ENCODE measurements around the gene UQCRH. TPM values are rescaled to one million over a fixed set of nuclear protein-coding genes. Genes with fewer than 3 reads are reported as not detected.
"Not testable (repeated sequence)": the region's sequence is repeated elsewhere in the genome, so short reads cannot be mapped to it uniquely, and the experiment has no call there.

Gene UQCRH
- total RNA-seq, 2 donors from 2014 or later = 272 to 374 TPM

- peaks cover 18% of the 10 kb centered on the region for H3K4me1 Mint-ChIP-seq
- H3K36me3 Mint-ChIP-seq (ENCODE audit: low read depth) = peaks cover 100% of the 10 kb centered on the region
These were observed 6.8 kb downstream of the UQCRH start for GRCh38 chr1:46310321-46310720.

GRCh38 chr1:46315669-46316403 is 12.3 kb downstream of the UQCRH start:
- Mint-ChIP-seq H3K9me3 (no peaks in the 10 kb centered on the region), H3K4me1 (no peaks in the 10 kb centered on the region), H3K4me3 (no peak overlapping the region), H3K27ac (no peak overlapping the region), H3K27me3 (no peaks in the 10 kb centered on the region), H3K36me3 (ENCODE audit: low read depth) (peaks cover 70% of the 10 kb centered on the region)
- no peak for ATAC-seq (replicated peaks)

More at GRCh38 chr1:46310321-46310720, 6.8 kb downstream of the UQCRH start:
- ATAC-seq (replicated peaks) = no peak
- no peaks in the 10 kb centered on the region for H3K9me3 Mint-ChIP-seq
- no peak overlapping the region for H3K27ac Mint-ChIP-seq
- H3K27me3 Mint-ChIP-seq = no peaks in the 10 kb centered on the region
- no peak overlapping the region for H3K4me3 Mint-ChIP-seq

- peaks cover 55% of the 10 kb centered on the region for H3K36me3 Mint-ChIP-seq (ENCODE audit: low read depth)
- no peaks in the 10 kb centered on the region for H3K9me3 Mint-ChIP-seq
- no peaks in the 10 kb centered on the region for H3K27me3 Mint-ChIP-seq
- H3K4me3 Mint-ChIP-seq = no peak overlapping the region
- ATAC-seq (replicated peaks) = no peak
- H3K27ac Mint-ChIP-seq = no peak overlapping the region
- no peaks in the 10 kb centered on the region for H3K4me1 Mint-ChIP-seq
These were observed 13.8 kb downstream of the UQCRH start for GRCh38 chr1:46317323-46317722.

GRCh38 chr1:46319301-46319700 is 15.8 kb downstream of the UQCRH start:
- not testable (repeated sequence) for H3K4me1 Mint-ChIP-seq; H3K9me3 Mint-ChIP-seq; H3K27ac Mint-ChIP-seq; H3K4me3 Mint-ChIP-seq; ATAC-seq (replicated peaks); H3K27me3 Mint-ChIP-seq
- H3K36me3 Mint-ChIP-seq (ENCODE audit: low read depth) = peaks cover 35% of the 10 kb centered on the region

GRCh38 chr1:46319960-46320914 is 16.7 kb downstream of the UQCRH start:
- not testable (repeated sequence) for ATAC-seq (replicated peaks); H3K9me3 Mint-ChIP-seq; H3K27ac Mint-ChIP-seq; H3K4me1 Mint-ChIP-seq; H3K4me3 Mint-ChIP-seq; H3K27me3 Mint-ChIP-seq
- peaks cover 26% of the 10 kb centered on the region for H3K36me3 Mint-ChIP-seq (ENCODE audit: low read depth)

GRCh38 chr1:46322191-46322590 is 18.7 kb downstream of the UQCRH start:
- H3K36me3 Mint-ChIP-seq (ENCODE audit: low read depth); H3K27ac Mint-ChIP-seq; H3K9me3 Mint-ChIP-seq; H3K27me3 Mint-ChIP-seq; H3K4me3 Mint-ChIP-seq; H3K4me1 Mint-ChIP-seq; ATAC-seq (replicated peaks): not testable (repeated sequence)

- H3K9me3 Mint-ChIP-seq; H3K27me3 Mint-ChIP-seq; H3K27ac Mint-ChIP-seq; H3K4me1 Mint-ChIP-seq; H3K4me3 Mint-ChIP-seq; H3K36me3 Mint-ChIP-seq (ENCODE audit: low read depth); ATAC-seq (replicated peaks): not testable (repeated sequence)
These were observed 22.0 kb downstream of the UQCRH start for GRCh38 chr1:46325285-46326076.

GRCh38 chr1:46328182-46328581 is 24.7 kb downstream of the UQCRH start:
- not testable (repeated sequence) for H3K4me3 Mint-ChIP-seq; H3K9me3 Mint-ChIP-seq; H3K36me3 Mint-ChIP-seq (ENCODE audit: low read depth); H3K27me3 Mint-ChIP-seq; H3K27ac Mint-ChIP-seq; ATAC-seq (replicated peaks); H3K4me1 Mint-ChIP-seq

GRCh38 chr1:46329807-46330206 is 26.3 kb downstream of the UQCRH start:
- H3K4me1 Mint-ChIP-seq; H3K4me3 Mint-ChIP-seq; H3K9me3 Mint-ChIP-seq; H3K27ac Mint-ChIP-seq; H3K27me3 Mint-ChIP-seq; ATAC-seq (replicated peaks); H3K36me3 Mint-ChIP-seq (ENCODE audit: low read depth): not testable (repeated sequence)

GRCh38 chr1:46330381-46330780 is 26.9 kb downstream of the UQCRH start:
- H3K4me1 Mint-ChIP-seq; H3K36me3 Mint-ChIP-seq (ENCODE audit: low read depth); H3K4me3 Mint-ChIP-seq; H3K27me3 Mint-ChIP-seq; H3K9me3 Mint-ChIP-seq; H3K27ac Mint-ChIP-seq; ATAC-seq (replicated peaks): not testable (repeated sequence)

- H3K4me3 Mint-ChIP-seq = not testable (repeated sequence)
These were observed 28.5 kb downstream of the UQCRH start for GRCh38 chr1:46331786-46332540.

GRCh38 chr1:46333300-46334029 is 30.0 kb downstream of the UQCRH start:
- no peak overlapping the region for H3K27ac Mint-ChIP-seq
- H3K9me3 Mint-ChIP-seq = no peaks in the 10 kb centered on the region
- no peak overlapping the region for H3K4me3 Mint-ChIP-seq
- no peaks in the 10 kb centered on the region for H3K27me3 Mint-ChIP-seq
- ATAC-seq (replicated peaks) = no peak
- H3K36me3 Mint-ChIP-seq (ENCODE audit: low read depth) = no peaks in the 10 kb centered on the region
- H3K4me1 Mint-ChIP-seq = no peaks in the 10 kb centered on the region

More at GRCh38 chr1:46331786-46332540, 28.5 kb downstream of the UQCRH start:
- not testable (repeated sequence) for H3K27ac Mint-ChIP-seq; H3K27me3 Mint-ChIP-seq; H3K4me1 Mint-ChIP-seq; H3K36me3 Mint-ChIP-seq (ENCODE audit: low read depth); ATAC-seq (replicated peaks); H3K9me3 Mint-ChIP-seq

GRCh38 chr1:46334030-46334384 is 30.5 kb downstream of the UQCRH start:
- Mint-ChIP-seq H3K27me3 (no peaks in the 10 kb centered on the region), H3K4me3 (no peak overlapping the region), H3K4me1 (peaks cover 4% of the 10 kb centered on the region), H3K27ac (no peak overlapping the region), H3K36me3 (ENCODE audit: low read depth) (no peaks in the 10 kb centered on the region), H3K9me3 (no peaks in the 10 kb centered on the region)
- no peak for ATAC-seq (replicated peaks)

Measured in activated T-helper 17 cell treated with anti-CD3 and anti-CD28 coated beads, Interleukin-2, amount 50 U/mL, for 72 hours (primary cell).